WTC11 (cell line): ENCODE results near the gene SLC13A4. TPM values are rescaled to one million over a fixed set of nuclear protein-coding genes. Genes with fewer than 3 reads are reported as not detected.

Experiments
- ATAC-seq: fragments of 200-7000 bp; cut with Tn5 transposase; 2 replicates; pipeline ENCODE4 v1.10.0; 2021; ENCODE audit warnings: mild to moderate bottlenecking, moderate library complexity
- CTCF ChIA-PET: fragments of 300-600 bp; sonication (Branson Sonifier 250); formaldehyde crosslinking; loops from one replicate; lab custom pipeline; 2021; ENCODE audit warnings: antibody characterized with exemption; lab: Charles Lee
- POLR2A ChIA-PET: fragments of 350-600 bp; sonication (Branson Sonifier 250); formaldehyde crosslinking; loops from one replicate; lab custom pipeline; 2021; ENCODE audit warnings: antibody characterized with exemption; lab: Charles Lee
- DNase-seq: peaks from one replicate; pipeline ENCODE4 v3.0.0; 2021; ENCODE audit warnings: low spot score
- H3K27ac Mint-ChIP-seq: 2 replicates; pipeline ENCODE4 v1.8.0; 2021; ENCODE audit warnings: mixed read lengths
- H3K27me3 Mint-ChIP-seq: 2 replicates; pipeline ENCODE4 v1.8.0; 2021; ENCODE audit warnings: low read depth, mild to moderate bottlenecking, moderate library complexity, mixed read lengths
- H3K36me3 Mint-ChIP-seq: 2 replicates; pipeline ENCODE4 v1.8.0; 2021; ENCODE audit warnings: mixed read lengths
- H3K4me1 Mint-ChIP-seq: 2 replicates; pipeline ENCODE4 v1.8.0; 2022; ENCODE audit warnings: mixed read lengths
- H3K4me3 Mint-ChIP-seq: 2 replicates; pipeline ENCODE4 v1.8.0; 2021; ENCODE audit warnings: mild to moderate bottlenecking, moderate library complexity, mixed read lengths
- H3K9me3 Mint-ChIP-seq: 2 replicates; pipeline ENCODE4 v1.8.0; 2021; ENCODE audit warnings: mixed read lengths
- ATF1 ChIP-seq: sonication (generic); formaldehyde crosslinking; IDR thresholded peaks from 2 replicates; pipeline ENCODE4 v1.8.1; 2023; ENCODE audit warnings: mild to moderate bottlenecking, moderate library complexity, missing genetic modification reagents
- CREB1 ChIP-seq: sonication (generic); formaldehyde crosslinking; IDR thresholded peaks from 2 replicates; pipeline ENCODE4 v1.8.0; 2023; ENCODE audit warnings: mild to moderate bottlenecking, missing genetic modification reagents
- E2F1 ChIP-seq: sonication (generic); formaldehyde crosslinking; IDR thresholded peaks from 2 replicates; pipeline ENCODE4 v1.8.0; 2022; ENCODE audit warnings: mild to moderate bottlenecking, missing genetic modification reagents
- GABPB1 ChIP-seq: sonication (generic); formaldehyde crosslinking; IDR thresholded peaks from 2 replicates; pipeline ENCODE4 v1.8.1; 2023; ENCODE audit warnings: mild to moderate bottlenecking, missing genetic modification reagents
- IRF1 ChIP-seq: sonication (generic); formaldehyde crosslinking; IDR thresholded peaks from 2 replicates; pipeline ENCODE4 v1.8.0; 2023; ENCODE audit warnings: missing genetic modification reagents
- JAZF1 ChIP-seq: fragments of 250-450 bp; sonication (Bioruptor Pico); IDR thresholded peaks from 2 replicates; pipeline ENCODE4 v1.9.0; 2021; ENCODE audit warnings: moderate library complexity, mild to moderate bottlenecking, inconsistent platforms
- RELA ChIP-seq: sonication (generic); formaldehyde crosslinking; IDR thresholded peaks from 2 replicates; pipeline ENCODE4 v1.8.1; 2022; ENCODE audit warnings: missing genetic modification reagents, mild to moderate bottlenecking, borderline replicate concordance
- SMAD4 ChIP-seq: sonication (generic); formaldehyde crosslinking; IDR thresholded peaks from 2 replicates; pipeline ENCODE4 v1.8.0; 2022; ENCODE audit warnings: mild to moderate bottlenecking, missing genetic modification reagents
- SP1 ChIP-seq: sonication (generic); formaldehyde crosslinking; conservative IDR thresholded peaks from 2 replicates; pipeline ENCODE4 v1.8.1; 2022; ENCODE audit warnings: missing genetic modification reagents
- TCF7 ChIP-seq: sonication (generic); formaldehyde crosslinking; IDR thresholded peaks from 2 replicates; pipeline ENCODE4 v1.8.0; 2022; ENCODE audit warnings: mild to moderate bottlenecking, low read depth, missing genetic modification reagents, moderate library complexity
- TEAD1 ChIP-seq: sonication (generic); formaldehyde crosslinking; IDR thresholded peaks from 2 replicates; pipeline ENCODE4 v1.8.0; 2022; ENCODE audit warnings: mild to moderate bottlenecking, missing genetic modification reagents
- TP53 ChIP-seq: sonication (generic); formaldehyde crosslinking; IDR thresholded peaks from 2 replicates; pipeline ENCODE4 v1.8.1; 2023; ENCODE audit warnings: mild to moderate bottlenecking, missing genetic modification reagents
- ZBTB21 ChIP-seq: sonication (generic); formaldehyde crosslinking; IDR thresholded peaks from 2 replicates; pipeline ENCODE4 v1.8.1; 2023; ENCODE audit warnings: mild to moderate bottlenecking, missing genetic modification reagents, borderline replicate concordance
- ZNF219 ChIP-seq: sonication (generic); formaldehyde crosslinking; IDR thresholded peaks from 2 replicates; pipeline ENCODE4 v1.8.0; 2023; ENCODE audit warnings: missing genetic modification reagents, mild to moderate bottlenecking, borderline replicate concordance
- ZNF232 ChIP-seq: sonication (generic); formaldehyde crosslinking; IDR thresholded peaks from 2 replicates; pipeline ENCODE4 v1.8.0; 2022; ENCODE audit warnings: mild to moderate bottlenecking, missing genetic modification reagents
- ZNF263 ChIP-seq: sonication (generic); formaldehyde crosslinking; IDR thresholded peaks from 2 replicates; pipeline ENCODE4 v1.8.1; 2022; ENCODE audit warnings: low read depth, mild to moderate bottlenecking, moderate library complexity, missing genetic modification reagents
- ZNF396 ChIP-seq: fragments of 250-450 bp; sonication (Bioruptor Pico); IDR thresholded peaks from 2 replicates; pipeline ENCODE4 v1.8.0; 2021; ENCODE audit warnings: mild to moderate bottlenecking, moderate library complexity, borderline replicate concordance
- ZNF423 ChIP-seq: fragments of 250-450 bp; sonication (Bioruptor Pico); IDR thresholded peaks from 2 replicates; pipeline ENCODE4 v2.1.2; 2022; ENCODE audit warnings: mild to moderate bottlenecking, moderate library complexity
- ZNF671 ChIP-seq: fragments of 250-450 bp; sonication (Bioruptor Pico); IDR thresholded peaks from 2 replicates; pipeline ENCODE4 v1.8.0; 2021; ENCODE audit warnings: mild to moderate bottlenecking
- total RNA-seq: library from RNA; stranded (reverse); gene quantifications from 3 replicates; pipeline ENCODE4 v1.2.3, GENCODE V29; 2021
- TF ChIP-seq, protein P1 (sequence below): sonication (generic); formaldehyde crosslinking; IDR thresholded peaks from 2 replicates; pipeline ENCODE4 v1.8.0; 2023; ENCODE audit warnings: missing genetic modification reagents, mild to moderate bottlenecking, borderline replicate concordance
- TF ChIP-seq, protein P2 (sequence below): sonication (generic); formaldehyde crosslinking; IDR thresholded peaks from 2 replicates; pipeline ENCODE4 v1.8.1; 2023; ENCODE audit warnings: mild to moderate bottlenecking, moderate library complexity, missing genetic modification reagents

Gene SLC13A4
- total RNA-seq, 1 experiment from 2014 or later, result 1.6 TPM

GRCh38 chr7:135682191-135682590 is 45.8 kb downstream of the SLC13A4 start (continued):
- TF ChIP-seq SMAD4 (CRISPR knock-in tag), result no peak
- no peak for TF ChIP-seq IRF1 (CRISPR knock-in tag)
- TF ChIP-seq RELA (CRISPR knock-in tag), result no peak
- no peak for TF ChIP-seq ZBTB21
- no peak for TF ChIP-seq E2F1 (CRISPR knock-in tag)
- TF ChIP-seq ZNF219, result no peak
- TF ChIP-seq ZNF423 (CRISPR knock-in tag), result no peak
- no peak for TF ChIP-seq TP53

DNA sequence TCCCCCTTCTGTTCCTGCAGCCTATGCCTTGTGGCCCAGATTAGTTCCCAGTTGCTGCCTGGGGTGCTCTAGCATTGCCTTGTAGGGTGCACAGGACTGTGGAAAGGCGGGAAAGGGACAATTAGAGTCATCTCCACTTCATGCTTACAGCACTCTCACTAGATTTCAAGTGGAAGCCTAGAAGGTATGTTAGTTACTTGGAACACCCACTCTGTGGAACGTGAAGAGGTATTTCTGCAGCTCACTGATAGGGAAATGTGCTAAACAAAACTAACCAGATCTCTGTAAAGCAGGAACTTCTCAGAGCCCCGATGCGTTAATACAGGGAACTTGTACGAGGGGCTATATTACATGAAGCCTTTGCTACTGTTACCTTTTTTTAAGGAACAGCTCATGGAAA is 46.2 kb downstream of the SLC13A4 start:
- Mint-ChIP-seq H3K4me3 (no peak overlapping the region), H3K27me3 (no peaks in the 10 kb centered on the region), H3K27ac (no peak overlapping the region), H3K4me1 (peaks cover 13% of the 10 kb centered on the region), H3K9me3 (no peaks in the 10 kb centered on the region), H3K36me3 (no peaks in the 10 kb centered on the region; the same call in none of the 2 replicates)
- ChIA-PET POLR2A (interaction anchor here (1.4 kb wide), 1 partner anchor 19 kb away, joined by 3 read pairs; the partner anchor contains the start of gene STMP1), CTCF (interaction anchor here (1.2 to 2.8 kb wide), 6 partner anchors 8 to 91 kb away, joined by 5 to 23 read pairs (median 9); partner anchors contain the start of gene SLC13A4)
- TF ChIP-seq SP1 (CRISPR knock-in tag), result no peak
- no peak for TF ChIP-seq TCF7
- no peak for TF ChIP-seq JAZF1 (CRISPR knock-in tag)
- TF ChIP-seq, protein P1, sequence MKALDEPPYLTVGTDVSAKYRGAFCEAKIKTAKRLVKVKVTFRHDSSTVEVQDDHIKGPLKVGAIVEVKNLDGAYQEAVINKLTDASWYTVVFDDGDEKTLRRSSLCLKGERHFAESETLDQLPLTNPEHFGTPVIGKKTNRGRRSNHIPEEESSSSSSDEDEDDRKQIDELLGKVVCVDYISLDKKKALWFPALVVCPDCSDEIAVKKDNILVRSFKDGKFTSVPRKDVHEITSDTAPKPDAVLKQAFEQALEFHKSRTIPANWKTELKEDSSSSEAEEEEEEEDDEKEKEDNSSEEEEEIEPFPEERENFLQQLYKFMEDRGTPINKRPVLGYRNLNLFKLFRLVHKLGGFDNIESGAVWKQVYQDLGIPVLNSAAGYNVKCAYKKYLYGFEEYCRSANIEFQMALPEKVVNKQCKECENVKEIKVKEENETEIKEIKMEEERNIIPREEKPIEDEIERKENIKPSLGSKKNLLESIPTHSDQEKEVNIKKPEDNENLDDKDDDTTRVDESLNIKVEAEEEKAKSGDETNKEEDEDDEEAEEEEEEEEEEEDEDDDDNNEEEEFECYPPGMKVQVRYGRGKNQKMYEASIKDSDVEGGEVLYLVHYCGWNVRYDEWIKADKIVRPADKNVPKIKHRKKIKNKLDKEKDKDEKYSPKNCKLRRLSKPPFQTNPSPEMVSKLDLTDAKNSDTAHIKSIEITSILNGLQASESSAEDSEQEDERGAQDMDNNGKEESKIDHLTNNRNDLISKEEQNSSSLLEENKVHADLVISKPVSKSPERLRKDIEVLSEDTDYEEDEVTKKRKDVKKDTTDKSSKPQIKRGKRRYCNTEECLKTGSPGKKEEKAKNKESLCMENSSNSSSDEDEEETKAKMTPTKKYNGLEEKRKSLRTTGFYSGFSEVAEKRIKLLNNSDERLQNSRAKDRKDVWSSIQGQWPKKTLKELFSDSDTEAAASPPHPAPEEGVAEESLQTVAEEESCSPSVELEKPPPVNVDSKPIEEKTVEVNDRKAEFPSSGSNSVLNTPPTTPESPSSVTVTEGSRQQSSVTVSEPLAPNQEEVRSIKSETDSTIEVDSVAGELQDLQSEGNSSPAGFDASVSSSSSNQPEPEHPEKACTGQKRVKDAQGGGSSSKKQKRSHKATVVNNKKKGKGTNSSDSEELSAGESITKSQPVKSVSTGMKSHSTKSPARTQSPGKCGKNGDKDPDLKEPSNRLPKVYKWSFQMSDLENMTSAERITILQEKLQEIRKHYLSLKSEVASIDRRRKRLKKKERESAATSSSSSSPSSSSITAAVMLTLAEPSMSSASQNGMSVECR (CRISPR knock-in tag), result no peak
- TF ChIP-seq ZNF263, result no peak
- TF ChIP-seq ZNF232 (CRISPR knock-in tag), result no peak
- no peak for TF ChIP-seq RELA (CRISPR knock-in tag)
- TF ChIP-seq, protein P2, sequence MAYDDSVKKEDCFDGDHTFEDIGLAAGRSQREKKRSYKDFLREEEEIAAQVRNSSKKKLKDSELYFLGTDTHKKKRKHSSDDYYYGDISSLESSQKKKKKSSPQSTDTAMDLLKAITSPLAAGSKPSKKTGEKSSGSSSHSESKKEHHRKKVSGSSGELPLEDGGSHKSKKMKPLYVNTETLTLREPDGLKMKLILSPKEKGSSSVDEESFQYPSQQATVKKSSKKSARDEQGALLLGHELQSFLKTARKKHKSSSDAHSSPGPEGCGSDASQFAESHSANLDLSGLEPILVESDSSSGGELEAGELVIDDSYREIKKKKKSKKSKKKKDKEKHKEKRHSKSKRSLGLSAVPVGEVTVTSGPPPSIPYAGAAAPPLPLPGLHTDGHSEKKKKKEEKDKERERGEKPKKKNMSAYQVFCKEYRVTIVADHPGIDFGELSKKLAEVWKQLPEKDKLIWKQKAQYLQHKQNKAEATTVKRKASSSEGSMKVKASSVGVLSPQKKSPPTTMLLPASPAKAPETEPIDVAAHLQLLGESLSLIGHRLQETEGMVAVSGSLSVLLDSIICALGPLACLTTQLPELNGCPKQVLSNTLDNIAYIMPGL (CRISPR knock-in tag), result no peak
- no peak for TF ChIP-seq SMAD4 (CRISPR knock-in tag)
- no peak for TF ChIP-seq ZNF671 (CRISPR knock-in tag)
- no peak for TF ChIP-seq ATF1
- no peak for TF ChIP-seq ZNF396
- TF ChIP-seq GABPB1 (CRISPR knock-in tag), result no peak
- TF ChIP-seq CREB1, result no peak
- no peak for TF ChIP-seq TEAD1
- DNase-seq (no peak), ATAC-seq (no peak)
